Activated naive CD8-positive, alpha-beta T cell treated with anti-CD3 and anti-CD28 coated beads for 36 hours (primary cell): Measurements from ENCODE around the gene MAP6. TPM values are rescaled to one million over a fixed set of nuclear protein-coding genes. Genes with fewer than 3 reads are reported as not detected.

Experiments
- DNase-seq: peaks from one replicate; pipeline ENCODE4 v3.0.0; 2021
- H3K27ac Mint-ChIP-seq: one replicate; pipeline ENCODE4 v1.8.0; 2022; ENCODE audit warnings: mild to moderate bottlenecking, moderate library complexity, mixed read lengths
- H3K27me3 Mint-ChIP-seq: one replicate; pipeline ENCODE4 v1.8.0; 2022; ENCODE audit warnings: mild to moderate bottlenecking, mixed read lengths
- H3K36me3 Mint-ChIP-seq: one replicate; pipeline ENCODE4 v1.8.0; 2021; ENCODE audit warnings: mild to moderate bottlenecking, mixed read lengths
- H3K4me1 Mint-ChIP-seq: one replicate; pipeline ENCODE4 v1.8.0; 2021; ENCODE audit warnings: mixed read lengths
- H3K4me3 Mint-ChIP-seq: one replicate; pipeline ENCODE4 v1.8.0; 2022; ENCODE audit warnings: mild to moderate bottlenecking, moderate library complexity, mixed read lengths
- H3K9me3 Mint-ChIP-seq: one replicate; pipeline ENCODE4 v1.8.0; 2022; ENCODE audit warnings: mixed read lengths
- total RNA-seq, 2 experiments: library from RNA; stranded (reverse); gene quantifications; one replicate each; pipeline ENCODE4 v1.2.3, GENCODE V29; 2021

MAP6 gene
- total RNA-seq, 2 experiments from 2014 or later = not detected

DNA sequence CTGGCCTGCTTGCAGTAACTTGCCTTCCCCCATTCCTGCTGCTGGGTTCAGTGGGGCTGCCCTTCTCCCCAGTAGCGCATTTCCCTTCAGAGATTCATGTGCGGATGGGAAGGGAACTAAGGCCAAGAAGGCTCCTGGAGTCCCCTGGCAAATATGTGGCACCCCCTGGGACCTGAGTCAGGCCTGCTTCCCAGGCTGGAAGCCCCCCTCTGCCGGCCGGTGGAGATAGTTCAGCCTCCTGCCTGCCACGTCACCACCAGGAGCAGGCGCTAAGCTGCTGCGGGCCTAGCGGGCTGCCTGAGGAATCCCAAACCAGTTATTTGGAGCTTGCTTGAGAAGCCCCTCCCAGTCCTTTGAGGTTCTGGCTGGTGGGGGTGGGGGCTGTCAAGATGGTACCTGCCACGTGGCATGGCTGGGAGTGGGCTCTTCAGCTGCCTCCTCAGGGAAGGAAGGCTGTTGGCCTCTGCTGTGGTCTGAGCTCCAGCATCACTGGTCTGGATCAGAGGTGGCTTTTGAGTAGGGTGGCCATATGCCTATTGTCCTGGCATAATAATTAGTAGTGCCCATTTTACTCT lies 104.8 kb downstream of the MAP6 start:
- Mint-ChIP-seq H3K27me3 (no peaks in the 10 kb centered on the region), H3K36me3 (no peaks in the 10 kb centered on the region), H3K4me1 (peaks cover 38% of the 10 kb centered on the region), H3K27ac (peak overlapping the region; percentile 92), H3K9me3 (no peaks in the 10 kb centered on the region), H3K4me3 (peak overlapping the region; percentile 90)
- DNase-seq = no peak

DNA sequence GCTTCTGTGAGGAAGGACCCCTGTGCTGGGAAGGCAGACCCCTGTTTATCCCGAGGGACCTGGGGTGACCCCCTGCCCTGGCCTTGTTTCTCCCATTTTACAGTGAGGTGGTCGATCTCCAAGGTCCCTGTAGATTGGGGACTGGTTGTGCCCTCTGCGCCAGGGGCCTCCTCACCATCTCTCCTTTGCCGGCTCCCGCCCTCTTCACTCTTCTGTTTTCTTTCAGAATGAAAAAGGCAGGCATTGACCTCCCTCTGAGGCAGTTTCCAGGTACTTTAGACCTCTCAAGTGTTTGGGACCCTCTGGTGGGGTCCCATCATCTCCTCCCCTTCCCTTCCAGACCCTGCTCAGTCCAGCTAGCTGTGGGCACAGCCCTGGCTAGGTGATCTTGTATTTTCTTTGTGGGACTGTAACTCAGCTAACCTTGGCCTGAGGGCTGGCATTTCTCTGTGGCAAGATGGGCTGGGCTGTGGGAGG lies 105.3 kb downstream of the MAP6 start:
- H3K9me3 Mint-ChIP-seq = no peaks in the 10 kb centered on the region
- H3K4me3 Mint-ChIP-seq = peak overlapping the region; percentile 90
- no peak for DNase-seq
- peaks cover 38% of the 10 kb centered on the region for H3K4me1 Mint-ChIP-seq
- no peaks in the 10 kb centered on the region for H3K36me3 Mint-ChIP-seq
- peak overlapping the region; percentile 92 for H3K27ac Mint-ChIP-seq
- no peaks in the 10 kb centered on the region for H3K27me3 Mint-ChIP-seq

- peak overlapping the region; percentile 90 for H3K4me3 Mint-ChIP-seq
- H3K27me3 Mint-ChIP-seq = no peaks in the 10 kb centered on the region
- peak overlapping the region; percentile 92 for H3K27ac Mint-ChIP-seq
- peaks cover 38% of the 10 kb centered on the region for H3K4me1 Mint-ChIP-seq
- no peaks in the 10 kb centered on the region for H3K9me3 Mint-ChIP-seq
- H3K36me3 Mint-ChIP-seq = no peaks in the 10 kb centered on the region
- no peak for DNase-seq
Observed at GRCh38 chr11:75562836-75563484, 105.9 kb downstream of the MAP6 start.

DNA sequence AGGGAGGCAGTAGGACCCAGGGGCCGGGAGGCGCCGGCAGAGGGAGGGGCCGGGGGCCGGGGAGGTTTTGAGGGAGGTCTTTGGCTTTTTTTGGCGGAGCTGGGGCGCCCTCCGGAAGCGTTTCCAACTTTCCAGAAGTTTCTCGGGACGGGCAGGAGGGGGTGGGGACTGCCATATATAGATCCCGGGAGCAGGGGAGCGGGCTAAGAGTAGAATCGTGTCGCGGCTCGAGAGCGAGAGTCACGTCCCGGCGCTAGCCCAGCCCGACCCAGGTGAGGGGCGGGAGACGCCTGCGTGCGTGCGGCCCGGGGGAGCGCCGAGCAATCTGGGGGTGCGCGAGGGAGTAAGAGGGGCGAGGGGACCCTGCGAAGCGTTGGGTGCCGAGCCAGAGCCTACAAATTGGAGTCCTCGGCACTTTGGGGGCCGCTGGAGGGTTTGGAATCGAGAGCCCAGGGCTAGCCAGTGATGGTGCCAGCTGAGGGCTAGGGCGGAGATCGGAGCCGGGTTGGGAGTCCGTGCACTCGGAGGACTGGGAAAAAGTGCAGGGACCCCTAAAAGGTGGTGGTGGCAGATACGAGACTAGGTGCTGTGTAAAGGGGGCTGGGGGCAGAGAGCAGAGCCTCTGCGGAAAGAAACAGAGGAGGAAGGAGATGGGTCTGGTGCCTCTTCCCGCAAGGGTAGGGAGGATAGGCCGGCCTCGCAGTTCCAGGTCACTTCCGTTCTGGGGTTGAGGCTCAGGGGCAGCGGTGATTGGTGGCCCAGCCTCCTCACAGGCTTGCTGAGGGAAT lies 106.6 kb downstream of the MAP6 start, which contains the start of gene SERPINH1:
TSS of gene SERPINH1 (plus strand) at position 206 of the 788 bp plus-strand sequence. CDS start 4,097 bp downstream, outside the sequence.
- Mint-ChIP-seq H3K36me3 (no peaks in the 10 kb centered on the region), H3K27me3 (no peaks in the 10 kb centered on the region), H3K9me3 (no peaks in the 10 kb centered on the region), H3K4me1 (peaks cover 38% of the 10 kb centered on the region), H3K27ac (peak within 1 kb of the TSS; percentile 92), H3K4me3 (peak within 1 kb of the TSS; percentile 90)
- DNase-seq = peak; percentile 80

DNA sequence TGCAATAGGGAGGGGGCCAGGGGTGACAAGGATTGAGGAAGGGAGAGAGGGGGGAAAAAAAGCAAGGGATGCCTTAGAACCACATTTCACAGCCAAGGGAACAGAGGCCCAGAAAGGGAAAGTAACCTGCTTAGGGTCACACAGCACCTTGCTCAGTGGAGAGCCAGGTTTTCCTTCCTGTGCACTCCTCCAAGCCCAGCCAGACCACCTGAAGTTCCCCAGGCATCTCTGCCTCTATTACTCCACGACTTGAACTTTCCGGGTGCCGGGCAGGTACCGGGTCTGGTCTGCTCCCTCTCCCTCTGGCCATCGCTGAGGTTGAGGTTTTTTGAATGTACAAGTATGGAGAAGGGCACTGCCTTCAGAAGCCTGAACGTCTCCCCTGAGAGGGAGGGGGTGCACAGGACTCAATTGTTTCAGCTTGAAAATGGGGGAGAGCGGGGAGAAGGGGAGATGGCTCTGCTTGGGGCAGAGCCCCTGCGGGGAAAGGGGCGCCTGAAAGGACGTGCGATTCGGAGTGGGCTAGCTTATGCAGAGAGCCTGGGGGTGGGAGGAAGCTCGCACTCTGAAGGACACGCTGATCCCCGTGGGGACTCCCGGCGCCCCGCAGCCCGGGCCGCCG lies 107.3 kb downstream of the MAP6 start:
- Mint-ChIP-seq H3K4me3 (peak overlapping the region; percentile 90), H3K27me3 (no peaks in the 10 kb centered on the region)

DNA sequence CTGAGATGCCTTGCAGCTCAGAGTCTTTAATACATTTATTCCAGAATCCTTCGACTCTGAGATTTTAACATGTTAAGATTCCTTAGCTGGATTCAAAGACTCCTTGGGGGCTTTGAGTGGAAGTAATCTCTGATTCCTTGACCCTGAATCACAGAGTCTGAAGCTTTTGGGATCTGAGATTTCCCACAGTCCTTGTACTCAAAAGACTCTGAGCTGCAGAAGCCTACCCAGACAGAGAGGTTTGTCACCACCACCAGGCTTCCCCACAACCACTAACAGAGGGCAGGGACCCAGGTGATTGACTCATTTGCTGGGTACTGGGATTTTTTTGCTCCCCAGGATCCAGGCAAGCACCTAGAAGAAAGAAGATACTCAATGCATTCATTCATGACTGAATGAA lies 108.2 kb downstream of the MAP6 start:
- Mint-ChIP-seq H3K27ac (no peak overlapping the region), H3K4me1 (peaks cover 33% of the 10 kb centered on the region), H3K36me3 (no peaks in the 10 kb centered on the region), H3K27me3 (no peaks in the 10 kb centered on the region), H3K4me3 (peak overlapping the region; percentile 90), H3K9me3 (no peaks in the 10 kb centered on the region)
- no peak for DNase-seq

More for the DNA sequence above, 107.3 kb downstream of the MAP6 start:
- peak overlapping the region; percentile 92 for H3K27ac Mint-ChIP-seq
- H3K4me1 Mint-ChIP-seq = peaks cover 38% of the 10 kb centered on the region
- DNase-seq = no peak
- no peaks in the 10 kb centered on the region for H3K9me3 Mint-ChIP-seq
- H3K36me3 Mint-ChIP-seq = no peaks in the 10 kb centered on the region

DNA sequence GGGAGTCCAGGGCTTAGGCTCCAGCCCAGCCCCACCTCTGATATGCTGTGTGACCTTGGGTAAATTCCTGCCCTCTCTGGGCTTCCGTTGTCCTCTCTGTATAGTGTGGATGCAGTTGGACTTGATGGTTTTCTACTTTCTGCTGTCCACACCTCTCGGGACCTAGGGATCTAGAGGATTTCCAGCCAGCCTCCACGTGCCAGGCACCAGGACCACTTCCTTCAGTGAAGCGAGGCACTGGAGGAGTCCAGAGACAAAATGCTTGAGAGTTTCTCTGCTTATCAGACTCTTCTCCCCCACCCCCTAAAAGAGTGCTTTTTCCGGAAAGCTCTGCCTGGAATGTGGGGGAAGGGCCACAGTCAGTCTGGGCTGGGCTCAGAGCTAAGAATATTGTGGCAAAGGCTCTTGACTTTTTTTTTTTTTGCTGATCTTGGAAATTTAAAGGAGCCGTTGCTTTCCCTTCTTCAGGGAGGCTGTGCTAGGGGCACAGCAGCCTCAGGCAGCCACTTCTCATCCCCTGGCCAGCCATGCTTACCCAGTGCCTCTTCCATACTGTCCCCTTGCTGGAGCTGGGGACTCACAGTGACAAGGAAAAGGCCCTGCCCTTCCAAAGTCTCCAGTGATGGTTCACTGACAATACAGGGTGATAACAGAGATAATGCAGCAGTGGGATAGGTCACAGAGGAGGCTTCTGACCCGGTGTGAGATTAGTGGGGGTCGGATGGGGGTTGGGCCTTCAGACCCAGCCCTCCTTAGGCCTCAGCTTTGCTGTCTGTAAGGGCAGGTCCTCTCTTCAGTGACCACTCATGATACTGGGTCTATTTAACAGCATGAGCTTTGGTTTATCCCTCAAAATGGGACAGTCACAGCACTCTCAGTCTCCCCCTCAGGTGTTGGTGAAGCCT lies 109.6 kb downstream of the MAP6 start:
- Mint-ChIP-seq H3K36me3 (no peaks in the 10 kb centered on the region), H3K27me3 (no peaks in the 10 kb centered on the region), H3K27ac (no peak overlapping the region), H3K4me3 (no peak overlapping the region), H3K9me3 (no peaks in the 10 kb centered on the region), H3K4me1 (peaks cover 20% of the 10 kb centered on the region)
- no peak for DNase-seq

DNA sequence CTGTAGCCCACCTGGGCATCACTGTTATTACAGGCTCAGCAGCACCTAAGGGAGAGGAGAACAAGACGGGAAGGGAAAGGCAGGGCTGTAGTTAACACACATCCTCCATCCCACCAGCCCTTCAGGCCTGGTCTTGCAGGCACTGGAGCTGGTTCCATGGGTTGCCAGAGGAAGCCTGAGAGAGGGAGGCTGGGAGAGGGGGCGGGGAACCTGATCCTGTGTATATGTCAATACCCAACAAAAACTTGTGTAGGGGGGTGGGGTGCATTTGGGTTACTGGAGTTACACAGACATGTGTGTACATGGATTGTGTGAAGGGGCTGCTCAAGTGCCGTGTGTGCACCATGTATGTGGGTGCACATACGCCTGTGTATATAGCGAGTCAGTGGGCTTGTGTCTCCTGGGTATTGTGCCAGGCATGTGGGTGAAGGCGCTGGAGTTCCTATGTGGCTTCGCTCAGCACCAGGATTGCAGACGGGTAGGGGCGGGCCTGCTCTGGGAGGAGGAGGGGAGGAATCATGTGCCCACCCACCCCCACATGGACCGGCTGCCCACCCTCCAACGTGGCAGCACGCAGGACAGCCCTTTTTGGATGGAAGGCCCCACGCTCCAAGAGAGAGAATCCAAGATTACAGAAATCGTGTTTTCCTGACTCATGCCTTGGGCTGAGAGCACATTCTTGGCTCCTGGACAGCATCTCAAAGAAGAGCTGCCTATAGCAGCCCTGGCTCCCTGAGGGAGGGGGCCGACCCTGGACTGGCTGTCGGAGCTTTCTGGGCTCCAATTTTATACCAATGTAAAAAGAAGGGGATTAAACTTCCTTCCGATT lies 111.0 kb downstream of the MAP6 start:
- H3K27ac Mint-ChIP-seq = no peak overlapping the region
- DNase-seq = no peak
- H3K36me3 Mint-ChIP-seq = no peaks in the 10 kb centered on the region
- H3K27me3 Mint-ChIP-seq = no peaks in the 10 kb centered on the region
- no peaks in the 10 kb centered on the region for H3K9me3 Mint-ChIP-seq
- no peak overlapping the region for H3K4me3 Mint-ChIP-seq
- H3K4me1 Mint-ChIP-seq = peaks cover 11% of the 10 kb centered on the region

- H3K9me3 Mint-ChIP-seq = no peaks in the 10 kb centered on the region
- H3K4me3 Mint-ChIP-seq = no peak overlapping the region
- H3K27ac Mint-ChIP-seq = no peak overlapping the region
- peaks cover 4% of the 10 kb centered on the region for H3K4me1 Mint-ChIP-seq
- no peaks in the 10 kb centered on the region for H3K27me3 Mint-ChIP-seq
- no peaks in the 10 kb centered on the region for H3K36me3 Mint-ChIP-seq
- DNase-seq = no peak
Observed at GRCh38 chr11:75556275-75556674, 112.6 kb downstream of the MAP6 start.

- Mint-ChIP-seq H3K4me1 (no peaks in the 10 kb centered on the region), H3K36me3 (no peaks in the 10 kb centered on the region), H3K27ac (no peak overlapping the region)
Observed at GRCh38 chr11:75555079-75555811, 113.6 kb downstream of the MAP6 start.

DNA sequence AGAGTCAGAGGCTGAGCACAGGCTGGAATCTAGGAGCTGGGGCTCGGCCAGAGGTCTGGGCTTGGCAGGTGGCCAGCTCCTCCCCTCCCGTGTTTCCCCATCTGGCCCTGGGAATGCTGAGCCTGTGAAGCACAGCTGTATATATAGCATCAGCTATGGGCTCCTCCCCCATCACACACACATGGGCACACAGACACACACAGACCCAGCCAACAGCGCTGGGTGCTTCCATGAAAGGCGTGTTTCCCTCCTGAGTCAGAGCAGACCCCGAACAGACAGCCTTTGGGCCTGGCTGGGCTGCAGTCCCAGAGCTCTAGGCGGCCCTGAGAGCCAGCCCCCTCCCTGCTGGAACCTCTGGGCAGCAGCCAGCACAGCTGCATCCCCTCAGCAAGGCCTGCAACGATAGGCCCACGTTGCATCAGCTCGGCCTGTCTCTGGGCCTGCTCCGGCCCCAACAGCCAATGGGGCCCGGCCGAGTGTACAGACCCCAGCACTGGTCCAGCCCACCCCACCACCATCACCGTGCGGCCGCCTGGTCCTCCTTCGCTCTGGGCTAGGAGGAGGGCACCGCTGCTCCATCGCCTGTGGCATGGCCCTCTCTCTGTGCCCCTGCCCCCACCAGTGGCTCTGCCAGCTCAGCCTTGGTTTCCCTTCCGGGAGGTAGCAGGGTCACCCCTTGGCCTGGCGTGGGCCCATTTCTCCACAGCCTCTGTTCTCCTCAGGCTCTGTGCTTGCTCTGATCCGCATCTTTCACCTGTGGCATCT lies 114.4 kb downstream of the MAP6 start:
- Mint-ChIP-seq H3K27ac (no peak overlapping the region), H3K9me3 (no peaks in the 10 kb centered on the region), H3K36me3 (no peaks in the 10 kb centered on the region), H3K4me3 (no peak overlapping the region), H3K27me3 (no peaks in the 10 kb centered on the region), H3K4me1 (no peaks in the 10 kb centered on the region)
- no peak for DNase-seq

More at GRCh38 chr11:75555079-75555811, 113.6 kb downstream of the MAP6 start:
- no peak for DNase-seq
- H3K9me3 Mint-ChIP-seq = no peaks in the 10 kb centered on the region
- no peak overlapping the region for H3K4me3 Mint-ChIP-seq
- H3K27me3 Mint-ChIP-seq = no peaks in the 10 kb centered on the region

DNA sequence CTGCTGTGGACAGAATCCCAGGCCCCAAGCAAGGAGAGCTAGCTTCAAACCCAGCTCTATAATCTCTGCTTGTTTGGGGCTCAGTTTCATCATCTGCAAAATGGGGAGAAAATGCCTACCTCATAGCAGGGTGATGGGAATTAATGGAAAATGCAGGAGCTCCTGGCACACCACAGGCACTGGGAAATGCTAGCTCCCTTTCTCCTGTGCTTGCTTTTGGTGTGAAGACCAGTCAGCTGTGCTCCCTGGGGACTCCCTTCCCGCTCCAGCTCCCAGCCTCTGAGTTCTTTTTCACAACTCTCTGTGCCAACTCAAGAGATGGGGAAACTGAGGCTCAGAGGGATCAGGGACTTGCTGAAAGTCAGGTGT lies 115.0 kb downstream of the MAP6 start:
- Mint-ChIP-seq H3K9me3 (no peaks in the 10 kb centered on the region), H3K4me1 (no peaks in the 10 kb centered on the region), H3K36me3 (no peaks in the 10 kb centered on the region), H3K4me3 (no peak overlapping the region), H3K27ac (no peak overlapping the region), H3K27me3 (no peaks in the 10 kb centered on the region)
- no peak for DNase-seq
